ENCODE measurements around the gene NADK2. TPM values are rescaled to one million over a fixed set of nuclear protein-coding genes. Genes with fewer than 3 reads are reported as not detected.

NADK2 gene
- total and polyA plus RNA-seq, 12 donors: 9.8 to 53.5 (median 37.7) TPM

- WGBS, 2 donors: 35 to 60% methylated on average over 3 of the region's 3 CpGs
- peaks cover 0 to 22% (median 2%) of the 10 kb centered on the region in 9 donors for H3K4me1 ChIP-seq
- no peak for TF ChIP-seq CTCF (IDR thresholded peaks at IDR 0.05)
- no peaks in the 10 kb centered on the region for H3K36me3 ChIP-seq
- ATAC-seq (peak in 2 of 8 donors; percentile 18 to 56), DNase-seq (no peak)
- no peaks in the 10 kb centered on the region for H3K27me3 ChIP-seq
- H3K4me3 ChIP-seq: no peak overlapping the region
- H3K9me3 ChIP-seq: no peaks in the 10 kb centered on the region
- H3K27ac ChIP-seq: peak overlapping the region in 1 of 10 donors; percentile 7
- intact Hi-C loops (cut with DNase I): no loop called here
Observed at GRCh38 chr5:36279054-36279698, 37.5 kb upstream of the NADK2 start.

GRCh38 chr5:36277521-36278176 is 35.9 kb upstream of the NADK2 start:
- TF ChIP-seq CTCF (IDR thresholded peaks at IDR 0.05): no peak
- intact Hi-C loops (cut with DNase I): no loop called here
- H3K9me3 ChIP-seq: no peaks in the 10 kb centered on the region
- peaks cover 0 to 22% (median 4%) of the 10 kb centered on the region in 9 donors for H3K4me1 ChIP-seq
- DNase-seq: no peak
- ATAC-seq: no peak
- no peak overlapping the region for H3K4me3 ChIP-seq
- WGBS, 2 donors: 67 to 80% methylated on average over 5 of the region's 5 CpGs
- H3K27me3 ChIP-seq: no peaks in the 10 kb centered on the region
- no peak overlapping the region for H3K27ac ChIP-seq
- no peaks in the 10 kb centered on the region for H3K36me3 ChIP-seq

- no peak overlapping the region for H3K4me3 ChIP-seq
- H3K27me3 ChIP-seq: no peaks in the 10 kb centered on the region
- peak in 6 of 8 donors; percentile 16 to 79 (median 64) for ATAC-seq
- no peak for DNase-seq
- TF ChIP-seq CTCF (IDR thresholded peaks at IDR 0.05): no peak
- H3K9me3 ChIP-seq: no peaks in the 10 kb centered on the region
- intact Hi-C loops (cut with DNase I): no loop called here
- no peak overlapping the region for H3K27ac ChIP-seq
- H3K36me3 ChIP-seq: no peaks in the 10 kb centered on the region
- peaks cover 0 to 22% (median 4%) of the 10 kb centered on the region in 9 donors for H3K4me1 ChIP-seq
Observed at GRCh38 chr5:36276864-36277263, 35.1 kb upstream of the NADK2 start.

GRCh38 chr5:36273809-36274526 is 32.2 kb upstream of the NADK2 start:
- no peaks in the 10 kb centered on the region for H3K27me3 ChIP-seq
- H3K4me1 ChIP-seq: peaks cover 0 to 12% (median 4%) of the 10 kb centered on the region in 9 donors
- intact Hi-C loops (cut with DNase I): no loop called here
- H3K36me3 ChIP-seq: no peaks in the 10 kb centered on the region
- ATAC-seq (peak in 3 of 8 donors; percentile 19 to 46 (median 27)), DNase-seq (peak in 1 of 2 donors; percentile 6)
- no peak overlapping the region for H3K4me3 ChIP-seq
- TF ChIP-seq CTCF (IDR thresholded peaks at IDR 0.05): no peak
- no peaks in the 10 kb centered on the region for H3K9me3 ChIP-seq
- whole genome bisulfite sequencing, 2 donors: 71 to 72% methylated on average over 6 of the region's 6 CpGs
- peak overlapping the region in 3 of 10 donors; percentile 12 to 22 (median 21) for H3K27ac ChIP-seq

Data from heart right ventricle (tissue), 16 donors.